Measurements from ENCODE around the gene ACBD7. TPM values are rescaled to one million over a fixed set of nuclear protein-coding genes. Genes with fewer than 3 reads are reported as not detected.

Gene ACBD7
- 0.28 and 0.30 TPM in 2 replicates for total RNA-seq

GRCh38 chr10:15088428-15089261, at the start of gene ACBD7:
TSS of gene ACBD7 (minus strand) at chr10:15088776. CDS start at chr10:15088728, 48 bp downstream.

GRCh38 chr10:15097011-15097812, 8.6 kb upstream of the ACBD7 start, which contains the start of gene RPP38:
TSS of gene RPP38 (plus strand) at chr10:15097355. CDS start at chr10:15103315, 5,960 bp downstream.

GRCh38 chr10:15043674-15044073, 44.9 kb downstream of the ACBD7 start, which contains the start of gene OLAH:
TSS of gene OLAH (plus strand) at chr10:15043943. CDS start at chr10:15047289, 3,346 bp downstream.

Other genes starting within 250 kb of the ACBD7 start
- 9.2 and 16.1 TPM in 2 replicates for gene SUV39H2, start 209.9 kb downstream of the ACBD7 start, total RNA-seq
- gene DCLRE1C, start 134.7 kb downstream of the ACBD7 start, total RNA-seq, result 8.0 and 8.2 TPM in 2 replicates
- gene MEIG1, start 129.4 kb downstream of the ACBD7 start, total RNA-seq, result not detected in 2 replicates
- 0.30 and 0.65 TPM in 2 replicates for gene OLAH, start 44.8 kb downstream of the ACBD7 start, total RNA-seq
- 10.1 and 11.4 TPM in 2 replicates for gene RPP38, start 8.6 kb upstream of the ACBD7 start, total RNA-seq
- 14.8 and 30.3 TPM in 2 replicates for gene NMT2, start 79.9 kb upstream of the ACBD7 start, total RNA-seq

Data from smooth muscle cell of the umbilical artery (primary cell).